Stimulated activated naive CD8-positive, alpha-beta T cell treated with anti-CD3 and anti-CD28 coated beads, Interleukin-15, Interleukin-2, amounts not matched to agents 100 ng/mL and 50 ng/mL, for 24 hours (primary cell): ENCODE measurements around the gene ALPP.
"Not testable (repeated sequence)": the region's sequence is repeated elsewhere in the genome, so short reads cannot be mapped to it uniquely, and the experiment has no call there.

ENCODE experiments used
- H3K27ac Mint-ChIP-seq: one replicate; pipeline ENCODE4 v1.8.0; 2021; ENCODE audit warnings: mild to moderate bottlenecking, mixed read lengths
- H3K27me3 Mint-ChIP-seq: one replicate; pipeline ENCODE4 v1.8.0; 2021; ENCODE audit warnings: mixed read lengths
- H3K36me3 Mint-ChIP-seq: one replicate; pipeline ENCODE4 v1.8.0; 2021; ENCODE audit warnings: low read depth, mixed read lengths
- H3K4me1 Mint-ChIP-seq: one replicate; pipeline ENCODE4 v1.8.0; 2021; ENCODE audit warnings: low read depth, mixed read lengths
- H3K4me3 Mint-ChIP-seq: one replicate; pipeline ENCODE4 v1.8.0; 2021; ENCODE audit warnings: mild to moderate bottlenecking, mixed read lengths
- H3K9me3 Mint-ChIP-seq: one replicate; pipeline ENCODE4 v1.8.0; 2021; ENCODE audit warnings: mixed read lengths

ALPP gene

GRCh38 chr2:232379610-232380590 lies 1.3 kb downstream of the ALPP start:
- not testable (repeated sequence) for H3K4me1 Mint-ChIP-seq, H3K27me3 Mint-ChIP-seq, H3K4me3 Mint-ChIP-seq, H3K27ac Mint-ChIP-seq, H3K36me3 Mint-ChIP-seq, H3K9me3 Mint-ChIP-seq

GRCh38 chr2:232381204-232382031 lies 2.9 kb downstream of the ALPP start:
- H3K27me3 Mint-ChIP-seq = peaks cover 23% of the 10 kb centered on the region
- not testable (repeated sequence) for H3K4me1 Mint-ChIP-seq, H3K27ac Mint-ChIP-seq, H3K9me3 Mint-ChIP-seq, H3K36me3 Mint-ChIP-seq, H3K4me3 Mint-ChIP-seq

DNA sequence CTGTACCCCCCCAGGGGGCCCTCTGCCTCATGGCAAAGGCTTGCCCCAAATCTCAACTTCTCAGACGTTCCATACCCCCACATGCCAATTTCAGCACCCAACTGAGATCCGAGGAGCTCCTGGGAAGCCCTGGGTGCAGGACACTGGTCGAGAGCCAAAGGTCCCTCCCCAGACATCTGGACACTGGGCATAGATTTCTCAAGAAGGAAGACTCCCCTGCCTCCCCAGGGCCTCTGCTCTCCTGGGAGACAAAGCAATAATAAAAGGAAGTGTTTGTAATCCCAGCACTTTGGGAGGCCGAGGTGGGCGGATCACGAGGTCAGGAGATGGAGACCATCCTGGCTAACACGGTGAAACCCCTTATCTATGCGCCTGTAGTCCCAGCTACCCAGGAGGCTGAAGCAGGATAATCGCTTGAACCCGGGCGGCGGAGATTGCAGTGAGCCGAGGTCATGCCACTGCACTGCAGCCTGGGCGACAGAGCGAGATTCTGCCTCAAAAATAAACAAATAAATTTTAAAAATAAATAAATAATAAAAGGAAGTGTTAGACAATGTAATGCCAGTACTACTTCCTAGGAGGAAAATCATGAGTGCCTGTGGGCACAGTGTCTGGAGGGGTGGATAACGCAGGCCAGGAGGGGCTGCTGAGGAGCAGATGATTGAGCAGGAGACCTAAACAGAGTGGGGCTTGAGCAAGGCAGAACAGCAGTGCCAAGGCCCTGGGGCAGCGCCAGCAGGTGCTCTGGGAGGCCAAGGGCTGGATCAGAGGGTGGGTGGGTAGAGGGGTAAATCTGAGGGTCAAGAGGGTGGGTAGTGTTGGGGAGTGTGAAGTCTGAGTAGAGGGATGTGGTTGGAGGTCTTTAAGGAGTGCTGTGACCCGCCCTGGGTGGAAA lies 4.0 kb downstream of the ALPP start:
- Mint-ChIP-seq H3K4me1 (no peaks in the 10 kb centered on the region), H3K36me3 (no peaks in the 10 kb centered on the region), H3K4me3 (no peak overlapping the region), H3K27me3 (peaks cover 25% of the 10 kb centered on the region), H3K27ac (no peak overlapping the region), H3K9me3 (no peaks in the 10 kb centered on the region)

- peaks cover 30% of the 10 kb centered on the region for H3K27me3 Mint-ChIP-seq
- H3K27ac Mint-ChIP-seq = no peak overlapping the region
- H3K36me3 Mint-ChIP-seq = no peaks in the 10 kb centered on the region
- no peaks in the 10 kb centered on the region for H3K4me1 Mint-ChIP-seq
- H3K4me3 Mint-ChIP-seq = no peak overlapping the region
- no peaks in the 10 kb centered on the region for H3K9me3 Mint-ChIP-seq
Measured at GRCh38 chr2:232384466-232384865, 5.9 kb downstream of the ALPP start.

DNA sequence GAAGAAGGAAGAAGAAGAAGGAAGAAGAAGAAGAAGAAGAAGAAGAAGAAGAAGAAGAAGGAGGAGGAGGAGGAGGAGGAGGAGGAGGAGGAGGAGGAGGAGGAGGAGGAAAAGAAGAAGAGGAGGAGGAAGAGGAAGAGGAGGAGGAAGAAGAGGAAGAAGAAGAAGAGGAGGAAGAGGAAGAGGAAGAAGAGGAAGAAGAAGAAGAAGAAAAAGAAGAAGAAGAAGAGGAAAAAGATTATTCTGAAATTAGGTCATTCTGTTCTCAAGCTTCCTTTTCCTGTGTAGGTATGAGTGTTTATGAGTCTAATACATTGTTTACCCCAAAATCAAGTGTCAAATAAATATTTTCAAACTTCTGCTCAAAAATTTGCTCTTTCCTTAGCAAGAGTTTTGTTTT lies 6.5 kb downstream of the ALPP start:
- H3K4me3 Mint-ChIP-seq = not testable (repeated sequence)

GRCh38 chr2:232385660-232386489 lies 7.3 kb downstream of the ALPP start:
- no peaks in the 10 kb centered on the region for H3K9me3 Mint-ChIP-seq

More for the DNA sequence above, 6.5 kb downstream of the ALPP start:
- not testable (repeated sequence) for H3K9me3 Mint-ChIP-seq, H3K4me1 Mint-ChIP-seq, H3K36me3 Mint-ChIP-seq, H3K27ac Mint-ChIP-seq
- H3K27me3 Mint-ChIP-seq = peaks cover 33% of the 10 kb centered on the region

GRCh38 chr2:232386490-232386739 lies 7.9 kb downstream of the ALPP start:
- H3K27me3 Mint-ChIP-seq = peaks cover 40% of the 10 kb centered on the region
- no peaks in the 10 kb centered on the region for H3K4me1 Mint-ChIP-seq
- no peak overlapping the region for H3K4me3 Mint-ChIP-seq
- H3K9me3 Mint-ChIP-seq = no peaks in the 10 kb centered on the region
- H3K36me3 Mint-ChIP-seq = no peaks in the 10 kb centered on the region
- H3K27ac Mint-ChIP-seq = no peak overlapping the region

More at GRCh38 chr2:232385660-232386489, 7.3 kb downstream of the ALPP start:
- H3K27ac Mint-ChIP-seq = no peak overlapping the region
- H3K27me3 Mint-ChIP-seq = peaks cover 38% of the 10 kb centered on the region
- no peaks in the 10 kb centered on the region for H3K4me1 Mint-ChIP-seq
- H3K36me3 Mint-ChIP-seq = no peaks in the 10 kb centered on the region
- no peak overlapping the region for H3K4me3 Mint-ChIP-seq

DNA sequence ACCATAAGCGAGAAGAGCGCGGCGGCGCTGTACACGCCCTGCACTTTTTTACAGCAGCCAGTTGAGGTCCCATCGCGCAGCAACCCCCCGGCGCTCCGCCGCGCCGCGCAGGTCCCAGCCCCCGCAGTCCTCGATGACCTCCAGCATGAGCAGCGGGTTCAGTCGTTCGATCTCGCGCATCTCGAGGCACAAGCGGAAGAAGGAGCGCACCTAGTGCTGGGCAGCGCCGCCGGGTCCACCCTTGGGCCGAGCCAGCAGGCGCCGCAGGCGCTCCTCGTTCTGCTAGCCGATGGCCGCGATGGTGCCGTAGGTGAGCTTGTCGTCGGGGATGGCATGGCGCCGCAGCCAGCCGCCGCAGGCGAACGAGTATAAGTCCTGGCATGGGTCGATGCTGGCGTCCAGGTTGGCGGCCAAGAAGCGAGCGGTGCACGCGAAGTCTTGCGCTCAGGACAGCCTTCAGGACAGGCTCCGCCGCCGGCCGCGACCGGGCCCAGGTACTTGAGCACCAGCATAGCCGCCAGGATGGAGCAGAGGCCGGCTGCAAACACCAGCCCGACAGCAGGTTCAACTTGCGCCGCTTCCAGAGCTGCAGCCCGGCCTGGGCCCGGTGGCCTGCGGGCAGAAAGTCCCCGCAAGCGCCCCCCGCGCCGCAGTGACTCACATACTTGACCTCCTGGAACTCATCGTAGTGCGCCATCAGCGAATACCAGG lies 8.3 kb downstream of the ALPP start:
- Mint-ChIP-seq H3K36me3 (no peaks in the 10 kb centered on the region), H3K4me3 (no peak overlapping the region), H3K27ac (no peak overlapping the region), H3K27me3 (peaks cover 40% of the 10 kb centered on the region), H3K9me3 (no peaks in the 10 kb centered on the region), H3K4me1 (no peaks in the 10 kb centered on the region)

GRCh38 chr2:232387451-232388171 lies 9.1 kb downstream of the ALPP start:
- H3K27ac Mint-ChIP-seq = no peak overlapping the region
- no peak overlapping the region for H3K4me3 Mint-ChIP-seq
- no peaks in the 10 kb centered on the region for H3K4me1 Mint-ChIP-seq
- no peaks in the 10 kb centered on the region for H3K9me3 Mint-ChIP-seq
- H3K27me3 Mint-ChIP-seq = peaks cover 40% of the 10 kb centered on the region
- H3K36me3 Mint-ChIP-seq = no peaks in the 10 kb centered on the region

DNA sequence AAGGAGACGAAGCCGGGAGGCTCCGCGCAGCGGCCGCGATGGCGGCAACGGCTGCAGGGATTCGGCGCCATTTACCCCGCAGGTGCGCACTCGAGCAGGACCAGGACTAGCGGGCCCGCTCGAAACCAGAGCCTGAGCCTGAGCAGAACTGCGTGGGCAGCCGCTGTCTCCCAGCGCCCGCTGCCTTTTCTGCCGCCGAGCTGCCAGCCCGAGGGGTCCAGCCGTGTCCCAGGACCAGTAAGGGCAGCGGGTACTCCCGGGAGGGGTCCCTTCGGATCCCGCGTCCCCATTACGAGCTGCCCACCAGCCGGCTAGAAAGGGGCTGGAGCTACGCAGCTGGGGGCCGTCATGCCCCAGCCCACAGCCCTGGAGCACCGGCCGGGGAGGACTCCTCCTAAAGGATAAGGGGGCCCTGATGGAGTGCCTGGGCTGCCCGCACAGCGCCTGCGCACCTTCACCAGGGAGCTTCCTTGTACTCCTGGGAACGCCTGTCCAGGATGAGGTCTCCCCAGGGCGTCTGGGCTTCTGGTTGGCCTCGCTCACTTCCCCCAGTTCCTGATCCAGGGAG lies 9.9 kb downstream of the ALPP start:
- Mint-ChIP-seq H3K27ac (no peak overlapping the region), H3K4me3 (no peak overlapping the region), H3K36me3 (no peaks in the 10 kb centered on the region), H3K4me1 (no peaks in the 10 kb centered on the region), H3K27me3 (peaks cover 40% of the 10 kb centered on the region), H3K9me3 (no peaks in the 10 kb centered on the region)

DNA sequence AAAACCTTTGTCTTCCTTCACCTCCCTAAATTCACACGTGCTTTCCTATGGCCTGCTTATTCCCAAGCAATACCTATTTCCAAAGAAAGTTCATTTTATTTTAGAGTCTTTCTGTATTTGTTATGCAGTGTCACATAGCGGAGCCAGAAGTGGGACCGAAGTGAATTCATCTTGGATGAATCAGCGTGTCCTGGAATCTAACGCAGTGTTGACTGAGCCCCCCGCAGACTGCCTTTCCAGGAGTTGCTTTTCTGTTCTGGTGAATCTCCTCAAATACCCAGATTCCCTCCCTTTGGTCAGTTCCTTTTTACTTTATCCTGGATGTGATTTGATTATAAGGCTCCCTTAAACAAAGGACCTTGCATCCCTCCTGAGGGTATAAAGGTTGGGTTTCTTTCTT lies 10.8 kb downstream of the ALPP start:
- Mint-ChIP-seq H3K27ac (no peak overlapping the region), H3K9me3 (no peaks in the 10 kb centered on the region), H3K27me3 (peaks cover 37% of the 10 kb centered on the region), H3K4me1 (no peaks in the 10 kb centered on the region), H3K36me3 (no peaks in the 10 kb centered on the region), H3K4me3 (no peak overlapping the region)

DNA sequence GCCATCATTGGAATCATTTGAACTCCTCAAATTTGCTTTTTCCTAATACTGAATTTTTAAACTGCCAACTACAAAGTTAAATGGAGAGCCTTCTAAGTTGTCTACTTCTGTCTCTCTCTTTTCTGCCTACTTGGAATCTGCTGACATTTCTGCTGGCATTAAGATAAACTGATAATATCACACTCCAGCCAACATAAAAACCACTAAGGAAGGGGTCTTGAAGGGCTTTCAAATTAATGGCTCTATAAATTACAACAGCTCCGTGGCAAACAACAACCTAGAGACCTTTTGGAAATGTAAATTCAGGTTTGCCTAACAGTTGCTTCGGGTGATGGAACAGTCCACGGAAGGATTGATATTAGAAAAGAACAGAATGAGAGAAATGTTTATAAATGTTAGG lies 12.1 kb downstream of the ALPP start:
- H3K4me3 Mint-ChIP-seq = no peak overlapping the region
- peaks cover 29% of the 10 kb centered on the region for H3K27me3 Mint-ChIP-seq
- H3K36me3 Mint-ChIP-seq = no peaks in the 10 kb centered on the region
- no peak overlapping the region for H3K27ac Mint-ChIP-seq
- no peaks in the 10 kb centered on the region for H3K4me1 Mint-ChIP-seq
- H3K9me3 Mint-ChIP-seq = no peaks in the 10 kb centered on the region

DNA sequence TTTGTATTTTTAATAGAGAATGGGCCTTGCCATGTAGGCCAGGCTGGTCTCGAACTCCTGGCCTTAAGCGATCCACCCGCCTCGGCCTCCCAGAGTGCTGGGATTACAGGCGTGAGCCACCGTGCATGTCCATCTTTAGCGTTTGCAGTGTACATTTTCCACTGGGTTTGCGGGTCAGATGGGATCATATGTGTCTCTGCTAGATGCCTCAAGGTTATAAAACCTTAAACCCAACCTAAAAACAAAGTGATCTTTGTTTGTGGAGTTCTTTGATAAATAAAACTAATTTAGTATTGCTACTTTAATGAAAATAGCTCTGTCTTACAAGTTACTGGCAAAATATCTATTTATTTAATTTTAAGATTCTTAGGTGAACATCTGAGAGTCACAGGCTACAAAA lies 15.0 kb downstream of the ALPP start:
- Mint-ChIP-seq H3K4me1 (no peaks in the 10 kb centered on the region), H3K27ac (no peak overlapping the region)

More for the DNA sequence above, 15.0 kb downstream of the ALPP start:
- Mint-ChIP-seq H3K36me3 (no peaks in the 10 kb centered on the region), H3K4me3 (no peak overlapping the region), H3K9me3 (no peaks in the 10 kb centered on the region), H3K27me3 (peaks cover 22% of the 10 kb centered on the region)
